Umbilical cord (tissue), 2 donors: ENCODE measurements around the gene DUSP8. TPM values are rescaled to one million over a fixed set of nuclear protein-coding genes. Genes with fewer than 3 reads are reported as not detected.
"Not testable (repeated sequence)": the region's sequence is repeated elsewhere in the genome, so short reads cannot be mapped to it uniquely, and the experiment has no call there.

Experiments used
- DNase-seq: peaks from one replicate; pipeline ENCODE4 v3.0.0-alpha.2; 2015; ENCODE audit warnings: low spot score
- total RNA-seq: library from RNA; depleted of rRNA; stranded (reverse); fragments of >200 nt; gene quantifications from one replicate; pipeline ENCODE4 v1.2.3, GENCODE V29; 2014; ENCODE audit warnings: low replicate concordance; ENCODE audit not compliant: insufficient read depth

Gene DUSP8
- total RNA-seq, 1 donor from 2014 or later = 2.4 TPM

DNA sequence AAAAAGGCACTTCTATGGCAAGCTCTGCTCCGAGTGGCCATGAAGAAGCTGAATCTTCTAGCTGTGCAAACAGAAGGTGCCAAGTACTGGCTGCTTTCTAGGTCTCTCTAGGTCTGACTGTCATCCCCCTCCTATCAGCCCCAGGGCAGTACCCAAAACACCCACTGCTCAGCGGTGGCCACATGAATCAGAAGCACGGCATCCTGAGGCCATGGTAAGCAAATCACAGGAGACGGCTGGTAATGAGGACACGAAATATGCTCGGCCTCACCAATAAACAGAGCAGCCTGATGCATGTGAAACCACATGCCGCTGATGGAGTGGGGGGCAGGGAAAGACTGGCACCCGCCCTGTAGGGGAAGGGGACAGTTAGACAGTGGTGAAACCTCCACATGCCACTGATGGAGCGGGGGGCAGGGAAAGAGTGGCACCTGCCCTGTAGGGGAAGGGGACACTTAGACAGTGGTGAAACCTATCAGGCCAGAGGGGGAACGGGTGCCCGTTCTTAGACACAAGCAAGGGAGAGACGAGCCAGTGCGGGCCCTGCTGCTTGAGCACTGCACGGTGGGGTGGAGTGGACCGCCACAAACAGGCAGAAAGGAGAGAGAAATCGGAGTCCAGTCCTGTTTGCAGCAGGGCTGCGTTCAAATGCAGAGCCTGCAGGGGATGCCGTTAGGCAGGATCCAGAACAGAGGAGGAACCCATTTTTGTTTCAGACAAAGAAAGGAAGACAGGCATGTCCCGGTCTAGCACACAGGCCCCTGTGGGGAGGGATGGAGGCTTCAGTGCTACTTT lies 55.6 kb downstream of the DUSP8 start:
- no peak for DNase-seq

- peak; percentile 51 for DNase-seq
These were observed 56.7 kb downstream of the DUSP8 start for GRCh38 chr11:1515082-1516060.

DNA sequence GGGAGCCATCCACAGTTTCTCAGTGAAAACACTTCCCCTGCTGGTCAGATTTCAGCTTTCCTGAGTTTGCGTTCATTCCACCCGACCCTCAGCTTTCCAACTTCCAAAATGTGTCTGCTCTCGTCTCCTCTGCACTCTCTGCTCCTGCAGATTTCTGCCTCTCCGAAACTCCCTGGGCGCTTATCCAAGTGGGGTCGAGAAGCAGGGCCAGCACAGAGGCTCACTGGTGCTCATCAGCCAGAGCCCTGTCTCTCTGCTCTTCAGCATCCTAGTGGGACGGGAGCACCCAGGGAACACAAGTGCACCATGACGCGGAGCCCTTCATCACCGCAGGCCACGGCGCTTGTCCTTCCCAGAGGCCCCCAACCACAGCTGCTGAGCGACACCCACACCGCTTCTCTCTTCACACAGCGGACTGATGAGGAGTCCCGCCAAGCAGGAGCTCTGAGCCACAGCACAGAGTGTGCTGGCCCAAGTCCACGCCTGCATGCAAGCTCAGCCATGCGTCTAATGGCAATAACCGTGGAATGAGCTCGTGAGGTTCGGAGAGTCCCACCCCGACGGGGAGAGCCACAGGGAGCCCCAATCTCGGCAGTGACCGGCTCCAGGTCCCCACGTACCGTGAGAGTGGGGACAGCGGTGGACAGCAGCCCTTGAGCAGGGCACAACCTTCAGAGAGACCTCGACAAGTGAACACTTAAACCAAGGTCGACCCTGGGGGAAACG lies 57.6 kb downstream of the DUSP8 start:
- no peak for DNase-seq

DNA sequence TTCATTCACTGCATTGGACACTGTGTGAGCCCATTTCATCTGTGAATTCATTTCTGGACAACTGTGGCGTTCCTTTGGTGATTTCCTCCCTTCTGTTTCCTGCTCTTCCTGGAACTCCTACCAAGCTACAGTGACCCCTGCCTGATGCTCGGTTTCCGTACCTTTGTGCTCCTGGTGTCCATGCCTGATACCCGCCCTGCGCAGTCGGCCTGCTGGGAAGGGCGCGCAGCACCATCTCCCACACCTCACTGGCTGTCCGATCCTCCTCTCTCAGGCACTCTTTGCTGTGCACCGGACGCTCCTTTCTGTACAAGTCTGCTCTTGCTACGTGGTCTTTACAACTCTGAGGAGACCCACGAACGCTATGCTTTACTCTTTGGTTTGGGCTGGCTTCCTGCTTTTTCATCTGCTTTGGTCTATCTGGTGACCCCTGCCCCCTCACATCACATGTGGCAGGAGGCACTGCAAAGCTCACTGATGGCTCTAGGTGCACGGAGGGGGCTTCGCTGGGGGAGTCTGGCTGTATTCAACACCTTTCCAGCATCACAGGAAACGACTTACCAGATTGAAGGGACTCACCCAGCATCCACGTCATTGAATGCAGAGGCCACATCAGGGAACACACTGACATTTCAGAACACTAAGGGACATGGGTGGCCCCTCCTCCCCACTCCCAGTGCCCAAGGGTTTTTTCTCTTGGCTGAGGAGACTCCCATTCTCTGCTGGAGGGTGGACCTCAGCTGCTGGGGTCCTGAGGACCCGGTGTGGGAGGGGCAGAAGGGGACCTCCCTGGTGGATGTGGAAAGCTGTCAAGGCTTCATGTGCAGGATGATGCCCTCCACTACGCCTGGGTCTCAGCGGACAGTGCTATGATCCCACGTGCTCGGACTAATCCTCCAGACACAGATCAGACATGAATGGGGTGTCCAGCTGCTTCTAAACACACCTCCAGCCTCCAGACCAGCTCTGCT lies 58.5 kb downstream of the DUSP8 start:
- DNase-seq = no peak

- DNase-seq = not testable (repeated sequence)
These were observed 59.4 kb downstream of the DUSP8 start for GRCh38 chr11:1512531-1513258.

DNA sequence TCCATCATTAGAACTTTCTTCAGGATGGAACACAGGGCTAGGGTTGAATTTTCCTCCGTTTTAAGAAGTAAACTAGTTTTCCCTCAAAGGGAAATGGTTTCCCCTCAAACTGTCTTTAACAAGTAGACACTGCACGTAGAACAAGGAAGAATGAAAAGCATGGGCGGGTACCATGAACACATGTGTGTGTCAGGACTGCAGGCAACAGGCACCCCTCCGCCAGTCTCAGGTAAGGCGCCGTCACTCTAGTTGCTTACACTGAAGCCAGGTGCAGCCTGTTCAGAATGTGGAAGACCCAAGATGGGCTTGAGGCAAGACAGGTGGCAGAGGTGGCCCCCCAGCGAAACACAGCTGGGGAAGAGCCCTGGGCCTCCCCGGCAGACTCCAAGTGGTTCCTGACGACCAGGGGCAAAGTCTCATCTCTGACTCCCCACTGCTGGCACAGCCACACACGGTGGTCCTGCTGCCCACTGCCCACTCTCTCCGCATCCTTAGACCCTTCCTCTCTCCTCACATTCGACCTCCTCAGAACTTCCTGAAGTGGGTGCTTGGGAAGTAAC lies 60.1 kb downstream of the DUSP8 start:
- no peak for DNase-seq

DNA sequence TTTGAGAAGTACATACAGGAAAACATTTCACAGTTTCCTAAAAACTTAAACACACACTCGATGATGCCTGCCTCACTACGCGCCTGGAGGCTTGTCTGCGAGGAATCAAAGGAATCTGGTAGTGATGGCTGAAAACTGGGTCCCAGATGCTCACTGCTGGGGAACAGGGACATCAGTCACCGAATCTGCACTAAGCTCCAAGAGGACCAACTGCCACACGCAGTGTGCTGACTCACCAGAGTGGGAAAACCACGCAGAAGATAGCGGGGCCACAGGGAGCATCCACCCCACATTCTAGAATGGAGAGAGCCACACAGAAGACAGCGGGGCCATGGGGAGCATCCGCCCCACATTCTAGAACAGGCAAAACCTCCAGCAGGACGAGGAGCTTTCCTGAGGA lies 61.1 kb downstream of the DUSP8 start:
- DNase-seq = no peak

GRCh38 chr11:1510351-1510750 lies 61.7 kb downstream of the DUSP8 start:
- DNase-seq = not testable (repeated sequence)

DNA sequence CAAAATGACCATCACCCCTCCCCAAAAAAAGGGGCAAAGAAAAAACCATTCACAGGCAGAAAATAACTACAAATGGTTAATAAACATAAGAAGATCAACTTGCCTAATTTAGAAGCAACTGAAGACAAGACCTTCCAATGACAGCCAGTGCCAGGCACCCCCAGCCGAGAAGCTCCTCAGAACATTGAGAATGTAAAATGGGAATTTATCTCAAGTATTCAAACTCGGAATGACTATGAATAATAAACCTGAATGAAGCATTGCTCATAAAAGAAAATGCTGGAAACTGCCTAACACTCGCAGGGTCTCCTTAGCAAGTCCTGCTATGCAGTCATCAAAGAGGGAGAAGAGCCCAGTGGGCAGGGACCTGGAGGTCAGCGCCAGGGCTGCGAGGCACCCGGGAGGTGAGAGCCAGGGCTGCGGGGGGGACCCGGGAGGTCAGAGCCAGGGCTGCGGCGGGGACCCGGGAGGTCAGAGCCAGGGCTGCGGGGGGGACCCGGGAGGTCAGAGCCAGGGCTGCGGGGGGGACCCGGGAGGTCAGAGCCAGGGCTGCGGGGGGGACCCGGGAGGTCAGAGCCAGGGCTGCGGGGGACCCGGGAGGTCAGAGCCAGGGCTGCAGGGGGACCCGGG lies 62.3 kb downstream of the DUSP8 start:
- DNase-seq = no peak

- DNase-seq = no peak
These were observed 63.1 kb downstream of the DUSP8 start for GRCh38 chr11:1508986-1509385.

- DNase-seq = no peak
These were observed 63.6 kb downstream of the DUSP8 start for GRCh38 chr11:1508491-1508891.

- no peak for DNase-seq
These were observed 64.5 kb downstream of the DUSP8 start for GRCh38 chr11:1507381-1508140.

GRCh38 chr11:1506981-1507380 lies 65.1 kb downstream of the DUSP8 start:
- no peak for DNase-seq

- DNase-seq = no peak
These were observed 66.6 kb downstream of the DUSP8 start for GRCh38 chr11:1505480-1505879.

- DNase-seq = no peak
These were observed 67.3 kb downstream of the DUSP8 start for GRCh38 chr11:1504581-1505290.

DNA sequence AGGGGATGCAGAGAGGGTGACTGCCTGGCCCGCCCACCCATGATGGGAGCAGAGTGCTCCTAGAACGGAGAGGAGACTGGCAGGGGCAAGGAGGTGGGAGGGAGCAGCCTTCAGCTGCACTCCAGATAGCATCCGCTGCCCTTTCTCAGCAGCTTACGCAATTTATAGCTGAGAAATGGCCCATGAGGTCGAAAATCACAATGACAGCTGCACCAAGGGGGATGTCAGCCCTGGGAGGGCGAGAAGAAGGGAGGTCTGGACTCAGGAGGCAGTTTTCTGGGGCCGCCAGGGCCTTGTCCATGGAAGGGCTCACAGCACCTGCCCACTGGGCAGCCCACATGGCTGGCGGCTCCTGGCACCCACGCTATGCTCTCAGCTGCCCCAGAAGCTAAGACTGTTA lies 67.9 kb downstream of the DUSP8 start:
- no peak for DNase-seq
